A673 (cell line): ENCODE results near the gene CCDC127.
"Not testable (repeated sequence)": the region's sequence is repeated elsewhere in the genome, so short reads cannot be mapped to it uniquely, and the experiment has no call there.

Experiments used
- EZH2 ChIP-seq: fragments of 200-600 bp; sonication (generic); IDR thresholded peaks from 2 replicates; pipeline ENCODE4 v1.6.1; 2017; ENCODE audit warnings: borderline replicate concordance, low read depth, mild to moderate bottlenecking, mixed read lengths, antibody characterized with exemption, low read length; ENCODE audit not compliant: poor library complexity, severe bottlenecking
- TF ChIP-seq, protein P1 (sequence below): fragments of 300-800, 200-600 bp; sonication (generic); conservative IDR thresholded peaks from 2 replicates; pipeline ENCODE4 v1.5.1; 2017; ENCODE audit warnings: low read depth, mild to moderate bottlenecking, antibody characterized with exemption, low read length, moderate library complexity, mixed read lengths

DNA sequence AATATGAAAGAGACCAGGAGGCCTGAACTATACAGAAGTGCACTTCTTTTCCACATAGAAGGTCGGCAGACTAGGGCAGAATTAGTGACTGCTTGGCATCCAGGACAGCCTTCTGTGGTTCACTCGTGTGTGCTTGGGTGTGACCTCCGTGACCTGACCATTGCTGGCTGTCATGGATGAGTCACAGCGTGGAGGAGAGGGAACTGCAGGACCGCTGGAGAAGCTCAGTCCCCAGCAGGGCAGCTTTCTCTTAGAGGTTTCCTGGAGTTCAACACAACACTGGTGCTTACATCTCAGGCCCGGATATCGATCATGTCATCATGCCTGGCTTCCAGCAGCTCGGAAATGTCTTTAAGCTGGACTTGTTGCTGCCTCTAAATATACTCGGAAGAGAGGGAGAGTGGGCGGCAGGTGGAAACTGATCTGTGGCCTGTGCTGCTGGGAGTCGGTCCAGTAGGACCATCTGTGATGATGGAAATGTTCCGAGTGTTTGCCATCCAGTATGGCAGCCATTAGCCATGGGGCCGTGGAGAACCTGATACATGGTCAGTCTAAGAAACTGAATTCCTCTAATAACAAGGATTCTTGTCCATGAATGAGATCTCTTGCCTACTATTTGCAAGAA is 23.2 kb upstream of the CCDC127 start:
- TF ChIP-seq EZH2, result not testable (repeated sequence)
- TF ChIP-seq, protein P1, sequence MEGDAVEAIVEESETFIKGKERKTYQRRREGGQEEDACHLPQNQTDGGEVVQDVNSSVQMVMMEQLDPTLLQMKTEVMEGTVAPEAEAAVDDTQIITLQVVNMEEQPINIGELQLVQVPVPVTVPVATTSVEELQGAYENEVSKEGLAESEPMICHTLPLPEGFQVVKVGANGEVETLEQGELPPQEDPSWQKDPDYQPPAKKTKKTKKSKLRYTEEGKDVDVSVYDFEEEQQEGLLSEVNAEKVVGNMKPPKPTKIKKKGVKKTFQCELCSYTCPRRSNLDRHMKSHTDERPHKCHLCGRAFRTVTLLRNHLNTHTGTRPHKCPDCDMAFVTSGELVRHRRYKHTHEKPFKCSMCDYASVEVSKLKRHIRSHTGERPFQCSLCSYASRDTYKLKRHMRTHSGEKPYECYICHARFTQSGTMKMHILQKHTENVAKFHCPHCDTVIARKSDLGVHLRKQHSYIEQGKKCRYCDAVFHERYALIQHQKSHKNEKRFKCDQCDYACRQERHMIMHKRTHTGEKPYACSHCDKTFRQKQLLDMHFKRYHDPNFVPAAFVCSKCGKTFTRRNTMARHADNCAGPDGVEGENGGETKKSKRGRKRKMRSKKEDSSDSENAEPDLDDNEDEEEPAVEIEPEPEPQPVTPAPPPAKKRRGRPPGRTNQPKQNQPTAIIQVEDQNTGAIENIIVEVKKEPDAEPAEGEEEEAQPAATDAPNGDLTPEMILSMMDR, result not testable (repeated sequence)
